Upper lobe of right lung (tissue), 1 donor: ENCODE measurements around the gene PTPN4. TPM values are rescaled to one million over a fixed set of nuclear protein-coding genes. Genes with fewer than 3 reads are reported as not detected.

Source experiments
- ATAC-seq: fragments of 200-7000 bp; cut with Tn5 transposase; one replicate; pipeline ENCODE4 v1.9.1; 2020; ENCODE audit warnings: mild to moderate bottlenecking, moderate library complexity
- DNase-seq: peaks from one replicate; pipeline ENCODE4 v3.0.0-alpha.2; 2020
- H3K27ac ChIP-seq: fragments of 200-600 bp; one replicate; pipeline ENCODE4 v1.8.0; 2022
- H3K27me3 ChIP-seq: fragments of 200-600 bp; one replicate; pipeline ENCODE4 v1.8.0; 2022; ENCODE audit warnings: mild to moderate bottlenecking
- H3K36me3 ChIP-seq: fragments of 200-600 bp; one replicate; pipeline ENCODE4 v1.8.0; 2022
- H3K4me1 ChIP-seq: fragments of 200-600 bp; one replicate; pipeline ENCODE4 v1.8.0; 2022
- H3K4me3 ChIP-seq: fragments of 200-600 bp; one replicate; pipeline ENCODE4 v1.8.0; 2022; ENCODE audit warnings: mild to moderate bottlenecking
- H3K9me3 ChIP-seq: fragments of 200-600 bp; one replicate; pipeline ENCODE4 v1.8.0; 2022
- intact Hi-C: fragments of 100-400 bp; cut with DNase I; formaldehyde crosslinking; loops from one replicate; pipeline ENCODE4 v1.11.0; 2022
- total RNA-seq: library from RNA; stranded (reverse); fragmentation: NEBNext Ultra II Directional; extraction: Animal tissue kit (Norgen Biotek cat#: 25700); gene quantifications from one replicate; pipeline ENCODE4 v1.2.1, GENCODE V29; 2021
- TF ChIP-seq, protein P1 (sequence below): fragments of 200-600 bp; IDR thresholded peaks from one replicate; pipeline ENCODE4 v1.8.0; 2022; ENCODE audit warnings: antibody characterized with exemption
- donor health status: DM: no; HTN: yes; CAD: no; lungs with severe emphysema.

PTPN4 gene
- total RNA-seq, 1 donor from 2014 or later, result 45.4 TPM

DNA sequence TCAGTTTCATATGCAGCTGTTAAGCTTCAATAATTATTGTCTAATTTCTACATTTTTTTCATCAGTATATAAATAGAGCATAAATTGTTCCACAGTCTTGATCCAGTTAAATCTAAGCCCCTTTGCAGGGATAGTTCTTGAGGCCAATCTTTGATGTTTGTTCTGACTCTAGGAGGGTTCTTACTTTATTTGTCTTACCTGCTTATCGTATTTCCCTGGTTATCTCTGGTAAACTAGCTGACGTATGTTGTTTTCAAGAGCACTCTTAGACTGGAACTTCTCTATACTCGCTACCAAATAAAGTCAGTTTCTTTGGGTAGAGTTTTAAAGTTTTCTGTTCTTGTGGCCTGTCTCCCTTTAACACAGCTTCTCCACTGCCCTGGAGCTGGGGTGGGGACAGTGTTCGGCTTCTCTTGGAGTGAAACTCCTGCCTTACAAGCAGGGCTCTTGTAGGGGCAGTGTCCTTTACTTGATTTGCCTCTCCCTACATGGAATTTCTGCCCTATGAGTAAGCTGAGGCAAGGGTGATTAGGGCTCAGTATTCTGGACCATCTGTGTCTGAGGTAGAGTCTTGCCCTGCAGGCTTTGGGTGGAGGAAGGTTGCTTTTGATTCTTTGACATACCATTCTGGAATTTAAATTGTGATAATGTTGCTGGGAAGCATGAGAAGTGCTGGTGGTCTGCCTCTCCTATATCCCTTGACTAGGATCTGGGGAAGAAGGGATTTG is 90.3 kb downstream of the PTPN4 start:
- intact Hi-C loops, result no loop called here
- ATAC-seq (no peak), DNase-seq (no peak)
- TF ChIP-seq, protein P1, sequence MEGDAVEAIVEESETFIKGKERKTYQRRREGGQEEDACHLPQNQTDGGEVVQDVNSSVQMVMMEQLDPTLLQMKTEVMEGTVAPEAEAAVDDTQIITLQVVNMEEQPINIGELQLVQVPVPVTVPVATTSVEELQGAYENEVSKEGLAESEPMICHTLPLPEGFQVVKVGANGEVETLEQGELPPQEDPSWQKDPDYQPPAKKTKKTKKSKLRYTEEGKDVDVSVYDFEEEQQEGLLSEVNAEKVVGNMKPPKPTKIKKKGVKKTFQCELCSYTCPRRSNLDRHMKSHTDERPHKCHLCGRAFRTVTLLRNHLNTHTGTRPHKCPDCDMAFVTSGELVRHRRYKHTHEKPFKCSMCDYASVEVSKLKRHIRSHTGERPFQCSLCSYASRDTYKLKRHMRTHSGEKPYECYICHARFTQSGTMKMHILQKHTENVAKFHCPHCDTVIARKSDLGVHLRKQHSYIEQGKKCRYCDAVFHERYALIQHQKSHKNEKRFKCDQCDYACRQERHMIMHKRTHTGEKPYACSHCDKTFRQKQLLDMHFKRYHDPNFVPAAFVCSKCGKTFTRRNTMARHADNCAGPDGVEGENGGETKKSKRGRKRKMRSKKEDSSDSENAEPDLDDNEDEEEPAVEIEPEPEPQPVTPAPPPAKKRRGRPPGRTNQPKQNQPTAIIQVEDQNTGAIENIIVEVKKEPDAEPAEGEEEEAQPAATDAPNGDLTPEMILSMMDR, result no peak
- Histone ChIP-seq H3K36me3 (no peaks in the 10 kb centered on the region), H3K4me3 (no peak overlapping the region), H3K4me1 (no peaks in the 10 kb centered on the region), H3K9me3 (peaks cover 13% of the 10 kb centered on the region), H3K27ac (no peak overlapping the region), H3K27me3 (no peaks in the 10 kb centered on the region)

GRCh38 chr2:119852214-119852613 is 92.5 kb downstream of the PTPN4 start:
- no peaks in the 10 kb centered on the region for H3K4me1 ChIP-seq
- intact Hi-C loops, result no loop called here
- no peak overlapping the region for H3K4me3 ChIP-seq
- DNase-seq, result no peak
- no peaks in the 10 kb centered on the region for H3K36me3 ChIP-seq
- TF ChIP-seq, protein P1, result no peak
- H3K9me3 ChIP-seq, result peaks cover 13% of the 10 kb centered on the region
- H3K27me3 ChIP-seq, result no peaks in the 10 kb centered on the region
- no peak for ATAC-seq
- no peak overlapping the region for H3K27ac ChIP-seq

GRCh38 chr2:119853777-119854399 is 94.2 kb downstream of the PTPN4 start:
- Histone ChIP-seq H3K27me3 (no peaks in the 10 kb centered on the region), H3K36me3 (no peaks in the 10 kb centered on the region)

DNA sequence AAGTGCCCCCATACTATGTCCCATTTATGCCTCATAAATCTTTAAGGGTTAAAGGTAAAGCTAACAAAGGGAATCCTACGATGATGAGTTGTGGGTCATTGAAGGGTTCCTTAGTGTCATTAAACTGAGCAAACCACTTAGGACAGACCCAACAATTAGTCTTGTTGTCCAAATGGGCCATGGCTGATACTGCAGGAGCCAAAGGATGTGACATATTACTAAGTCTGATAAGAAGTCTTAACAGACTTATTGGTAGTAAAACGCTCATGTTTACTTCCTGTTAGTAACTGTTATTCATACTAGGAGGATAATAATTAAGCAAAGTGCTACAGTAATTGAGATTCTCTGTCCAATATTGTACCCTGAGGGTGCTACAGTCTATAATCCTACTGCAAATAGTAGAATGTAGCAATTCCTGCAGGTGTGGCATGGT is 96.8 kb downstream of the PTPN4 start:
- no peak overlapping the region for H3K4me3 ChIP-seq
- peaks cover 8% of the 10 kb centered on the region for H3K9me3 ChIP-seq
- H3K27me3 ChIP-seq, result no peaks in the 10 kb centered on the region
- H3K36me3 ChIP-seq, result no peaks in the 10 kb centered on the region
- ATAC-seq, result no peak
- H3K4me1 ChIP-seq, result no peaks in the 10 kb centered on the region
- TF ChIP-seq, protein P1, result no peak
- intact Hi-C loops, result no loop called here
- DNase-seq, result no peak
- H3K27ac ChIP-seq, result no peak overlapping the region

More at GRCh38 chr2:119853777-119854399, 94.2 kb downstream of the PTPN4 start:
- TF ChIP-seq, protein P1, result no peak
- Histone ChIP-seq H3K4me3 (no peak overlapping the region), H3K4me1 (no peaks in the 10 kb centered on the region), H3K9me3 (peaks cover 13% of the 10 kb centered on the region), H3K27ac (no peak overlapping the region)
- DNase-seq, result no peak
- intact Hi-C loops, result no loop called here
- no peak for ATAC-seq

- Histone ChIP-seq H3K36me3 (no peaks in the 10 kb centered on the region), H3K27ac (no peak overlapping the region), H3K9me3 (no peaks in the 10 kb centered on the region), H3K4me1 (peaks cover 4% of the 10 kb centered on the region), H3K4me3 (no peak overlapping the region), H3K27me3 (no peaks in the 10 kb centered on the region)
- DNase-seq, result no peak
- intact Hi-C loops, result no loop called here
- TF ChIP-seq, protein P1, result no peak
- ATAC-seq, result no peak
Observed at GRCh38 chr2:119857742-119858141, 98.0 kb downstream of the PTPN4 start.
